Thyroid gland (tissue), 4 donors: ENCODE data around the gene NSG1.

Source experiments
- CTCF ChIP-seq, 6 experiments: fragments of 200-600 bp in 3 of 6; fragments of 450-650 bp in 3 of 6; sonication (generic) in 3 of 6; IDR thresholded peaks; one replicate each; pipeline ENCODE4 v1.5.1; 2016 to 2019; ENCODE audit warnings: antibody characterized with exemption in 6 of 6, mild to moderate bottlenecking in 2 of 6, inconsistent platforms in 1 of 6, moderate library complexity in 1 of 6
- POLR2A ChIP-seq, 2 donors: fragments of 450-650 bp; IDR thresholded peaks; one replicate each; pipeline ENCODE4 v1.6.1; 2017; ENCODE audit warnings: antibody characterized with exemption in 2 of 2, mild to moderate bottlenecking in 2 of 2, moderate library complexity in 1 of 2

- no peak for TF ChIP-seq CTCF (IDR thresholded peaks at IDR 0.05)
- no peak for TF ChIP-seq POLR2A (IDR thresholded peaks at IDR 0.05)
These were observed 36.0 kb upstream of the NSG1 start for GRCh38 chr4:4350909-4351308.
